OCI-M2 (cell line): ENCODE data around the gene SEMA4B.
"Not testable (repeated sequence)": the region's sequence is repeated elsewhere in the genome, so short reads cannot be mapped to it uniquely, and the experiment has no call there.

Experiments used
- DNase-seq: peaks from one replicate; lab custom pipeline; 2025; ENCODE audit not compliant: unreplicated experiment; lab: John Stamatoyannopoulos, UW

The SEMA4B gene

DNA sequence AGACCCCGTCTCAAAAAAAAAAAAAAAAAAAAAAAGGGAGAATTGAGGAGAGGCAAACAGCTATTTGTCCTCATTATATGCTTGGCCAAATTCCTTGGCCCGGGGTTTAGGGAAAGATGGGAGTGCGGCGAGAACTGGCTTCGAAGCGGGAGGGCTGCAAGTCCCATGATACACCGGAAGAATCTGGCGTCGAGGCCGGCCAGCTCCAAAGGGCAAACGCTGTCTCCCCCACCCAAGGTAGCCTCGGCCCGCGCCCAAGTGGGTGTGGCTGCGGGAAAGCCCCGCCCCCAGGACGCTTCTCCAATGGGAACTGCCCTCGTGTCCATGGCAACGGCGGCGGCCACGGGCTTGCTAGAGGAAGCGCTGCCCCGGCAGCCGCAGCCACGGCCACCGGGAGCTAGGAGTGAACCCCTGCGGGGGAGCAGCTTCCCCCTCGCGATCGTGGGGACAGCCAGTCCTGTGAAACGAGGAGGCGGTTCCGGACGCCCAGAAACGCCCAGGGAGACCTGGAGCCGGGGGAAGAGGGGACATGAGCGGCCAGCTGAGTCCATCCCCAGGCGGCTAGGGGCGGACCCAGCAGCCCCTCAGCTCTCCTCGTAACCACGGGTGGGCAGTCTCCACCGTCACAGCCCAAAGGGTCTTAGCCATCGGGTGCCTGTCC lies 48.2 kb downstream of the SEMA4B start, which contains the start of gene TTLL13:
Gene TTLL13, plus strand, starts transcription at position 354 of the 661 bp plus-strand sequence. CDS start 1,075 bp downstream, outside the sequence.
- DNase-seq, result peak; percentile 54

DNA sequence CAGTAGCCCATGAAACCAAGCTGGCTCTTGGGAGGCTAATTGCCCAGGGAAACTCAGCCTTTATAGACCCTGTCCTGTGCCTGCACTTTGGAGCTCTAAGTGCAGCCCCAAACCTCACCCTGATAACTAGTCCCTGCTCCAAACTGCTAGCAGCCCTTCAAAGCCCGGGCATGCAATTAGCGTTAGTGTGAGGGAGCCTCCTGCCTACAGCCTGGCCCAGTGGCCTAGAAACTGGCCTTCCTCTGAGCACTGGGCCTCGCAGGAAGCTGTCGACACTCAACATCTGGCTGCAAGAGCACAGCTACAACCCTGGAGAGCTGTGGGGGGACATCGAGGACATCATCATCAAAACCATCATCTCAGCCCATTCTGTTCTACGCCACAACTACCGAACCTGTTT lies 56.6 kb downstream of the SEMA4B start:
- no peak for DNase-seq

DNA sequence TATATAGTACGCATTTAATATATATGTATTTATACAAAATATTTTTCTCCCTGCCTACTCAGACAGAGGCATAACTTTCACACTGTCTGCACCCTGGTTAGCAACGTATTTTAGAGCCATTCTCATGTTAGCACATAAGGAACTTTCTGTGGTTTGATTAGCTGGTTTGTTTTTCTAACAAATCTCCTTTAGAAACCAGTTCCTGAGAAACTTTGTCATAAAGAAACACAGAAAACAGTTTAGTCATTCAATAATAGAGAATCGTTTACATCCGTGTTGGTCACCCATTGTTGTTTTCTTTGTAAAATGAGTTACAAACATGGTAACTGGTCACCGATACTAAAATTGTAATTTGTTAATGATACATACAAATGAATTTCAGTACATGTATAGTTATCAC lies 58.4 kb downstream of the SEMA4B start:
- DNase-seq, result no peak

- not testable (repeated sequence) for DNase-seq
Measured at GRCh38 chr15:90260731-90261130, 59.6 kb downstream of the SEMA4B start.

GRCh38 chr15:90261811-90262210 lies 60.7 kb downstream of the SEMA4B start:
- DNase-seq, result no peak

- DNase-seq, result no peak
Measured at GRCh38 chr15:90262426-90262825, 61.3 kb downstream of the SEMA4B start.

DNA sequence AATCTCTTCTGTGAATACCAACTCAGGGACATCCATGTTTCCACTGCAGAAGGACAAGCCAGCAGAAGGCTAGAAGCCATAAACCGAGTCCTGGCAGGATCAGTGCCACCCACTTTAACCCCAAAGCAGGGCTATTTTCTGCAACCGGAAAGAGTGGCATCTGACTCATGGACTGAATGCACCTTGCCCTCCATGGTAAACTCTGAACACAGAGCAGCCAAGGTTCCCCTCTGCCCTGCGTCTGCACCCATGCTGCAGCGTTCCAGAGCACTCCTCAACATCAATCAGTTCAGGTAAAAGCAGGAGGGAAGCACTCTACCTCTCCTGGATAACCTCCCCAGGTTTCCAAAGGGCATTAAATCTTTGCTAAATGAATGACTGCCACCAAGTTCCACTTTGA lies 63.5 kb downstream of the SEMA4B start:
- DNase-seq, result no peak

DNA sequence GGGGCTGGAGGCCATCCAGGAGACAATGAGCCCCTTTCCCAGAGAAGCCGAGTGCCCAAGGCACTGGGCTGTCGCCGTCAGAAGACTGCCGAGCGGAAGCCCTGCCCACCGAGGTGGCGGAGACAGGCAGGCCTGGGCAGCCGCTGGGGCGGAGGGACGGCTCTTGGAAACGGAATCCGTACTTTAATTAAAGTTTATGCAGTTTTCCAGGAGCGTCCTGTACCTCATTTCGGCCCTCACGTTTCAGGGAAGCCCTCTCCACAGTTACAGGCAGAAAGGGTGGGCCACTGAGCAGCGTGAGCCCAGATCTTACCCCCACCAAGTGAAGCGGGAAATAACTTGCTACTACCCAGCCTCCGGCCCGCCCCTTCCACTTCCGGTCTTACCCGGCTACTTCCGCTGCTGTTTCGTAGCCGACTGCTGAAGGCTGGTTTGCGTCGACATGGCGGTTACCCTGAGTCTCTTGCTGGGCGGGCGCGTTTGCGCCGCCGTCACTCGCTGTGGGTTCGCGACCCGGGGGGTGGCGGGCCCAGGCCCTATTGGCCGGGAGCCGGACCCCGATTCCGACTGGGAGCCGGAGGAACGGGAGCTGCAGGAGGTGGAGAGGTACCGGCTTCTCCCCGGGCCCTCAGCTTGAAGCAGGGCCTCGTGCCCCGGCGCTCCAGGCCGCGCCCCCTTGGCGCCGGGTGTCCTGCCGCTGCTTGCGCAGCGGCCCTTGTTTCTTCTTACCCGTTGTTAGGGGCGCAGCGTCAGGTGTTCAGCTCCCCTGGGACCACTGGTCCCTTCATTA lies 64.3 kb downstream of the SEMA4B start, which contains the start of gene NGRN:
Gene NGRN, plus strand, starts transcription at position 402 of the 790 bp plus-strand sequence. Its CDS starts 41 bp downstream, at position 443.
- DNase-seq, result peak; percentile 79

DNA sequence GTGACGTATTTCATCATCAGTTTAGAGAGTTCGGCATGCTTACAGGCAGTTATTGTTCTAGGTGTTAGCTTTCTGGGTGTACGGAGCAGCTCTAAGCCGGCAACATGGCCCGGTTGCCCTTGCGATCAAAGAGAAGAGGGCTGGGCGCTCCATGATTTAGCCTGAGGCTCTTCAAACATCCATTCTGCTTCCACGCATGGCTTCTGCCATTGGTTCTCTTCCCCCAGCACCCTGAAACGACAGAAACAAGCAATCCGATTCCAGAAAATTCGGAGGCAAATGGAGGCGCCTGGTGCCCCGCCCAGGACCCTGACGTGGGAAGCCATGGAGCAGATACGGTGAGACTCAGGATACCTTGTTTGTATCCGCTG lies 64.9 kb downstream of the SEMA4B start:
- no peak for DNase-seq

GRCh38 chr15:90266485-90266884 lies 65.4 kb downstream of the SEMA4B start:
- no peak for DNase-seq

DNA sequence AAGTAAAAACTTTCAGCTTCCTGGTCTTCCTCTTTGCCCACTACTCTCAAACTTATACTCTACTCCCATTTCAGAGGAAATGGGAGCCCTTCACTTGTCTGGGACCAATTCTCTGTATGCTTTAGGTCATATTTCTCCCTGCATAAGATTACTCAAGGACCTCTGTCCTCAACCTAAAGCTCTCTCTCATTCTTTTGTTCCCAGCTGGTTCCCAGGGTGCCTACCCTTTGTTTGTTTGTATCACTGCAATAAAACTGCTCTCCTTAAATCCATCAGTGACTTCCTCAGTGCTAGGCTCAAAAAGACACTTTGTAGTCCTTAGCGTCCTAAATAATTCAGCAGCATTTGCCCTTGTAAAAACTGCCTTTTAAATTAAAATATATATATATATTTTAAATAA lies 67.3 kb downstream of the SEMA4B start:
- DNase-seq, result no peak

- no peak for DNase-seq
Measured at GRCh38 chr15:90270502-90271150, 69.5 kb downstream of the SEMA4B start.

- DNase-seq, result no peak
Measured at GRCh38 chr15:90271459-90272166, 70.5 kb downstream of the SEMA4B start.

DNA sequence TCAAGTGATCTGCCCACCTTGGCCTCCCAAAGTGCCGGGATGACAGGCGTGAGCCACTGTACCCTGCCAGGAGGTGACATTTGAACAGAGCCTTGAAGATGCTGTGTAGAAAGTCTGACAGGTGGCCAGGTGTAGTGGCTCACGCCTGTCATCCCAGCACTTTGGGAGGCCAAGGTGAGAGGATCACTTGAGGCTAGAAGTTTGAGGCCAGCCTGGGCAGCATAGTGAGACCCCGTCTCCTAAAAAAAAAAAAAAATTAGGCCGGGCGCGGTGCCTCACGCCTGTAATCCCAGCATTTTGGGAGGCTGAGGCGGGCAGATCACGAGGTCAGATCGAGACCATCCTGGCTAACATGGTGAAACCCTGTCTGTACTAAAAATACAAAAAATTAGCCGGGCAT lies 77.3 kb downstream of the SEMA4B start:
- DNase-seq, result not testable (repeated sequence)
